Skin epidermis (tissue), 12 donors: ENCODE measurements around the gene ITIH2.
"Not testable (repeated sequence)": the region's sequence is repeated elsewhere in the genome, so short reads cannot be mapped to it uniquely, and the experiment has no call there.

ENCODE experiments used
- H3K27ac ChIP-seq, 21 experiments: fragments of 200-600 bp; sonication (generic) in 11 of 21; one replicate each; pipeline ENCODE4 v1.5.0; 2020; ENCODE audit warnings: mild to moderate bottlenecking in 3 of 21, inconsistent platforms in 2 of 21, moderate library complexity in 2 of 21
- H3K4me3 ChIP-seq, 7 experiments: fragments of 200-600 bp; sonication (generic) in 2 of 7; one replicate each; pipeline ENCODE4 v1.5.0; 2020; ENCODE audit warnings: inconsistent platforms in 2 of 7, mild to moderate bottlenecking in 2 of 7, moderate library complexity in 1 of 7

ITIH2 gene

DNA sequence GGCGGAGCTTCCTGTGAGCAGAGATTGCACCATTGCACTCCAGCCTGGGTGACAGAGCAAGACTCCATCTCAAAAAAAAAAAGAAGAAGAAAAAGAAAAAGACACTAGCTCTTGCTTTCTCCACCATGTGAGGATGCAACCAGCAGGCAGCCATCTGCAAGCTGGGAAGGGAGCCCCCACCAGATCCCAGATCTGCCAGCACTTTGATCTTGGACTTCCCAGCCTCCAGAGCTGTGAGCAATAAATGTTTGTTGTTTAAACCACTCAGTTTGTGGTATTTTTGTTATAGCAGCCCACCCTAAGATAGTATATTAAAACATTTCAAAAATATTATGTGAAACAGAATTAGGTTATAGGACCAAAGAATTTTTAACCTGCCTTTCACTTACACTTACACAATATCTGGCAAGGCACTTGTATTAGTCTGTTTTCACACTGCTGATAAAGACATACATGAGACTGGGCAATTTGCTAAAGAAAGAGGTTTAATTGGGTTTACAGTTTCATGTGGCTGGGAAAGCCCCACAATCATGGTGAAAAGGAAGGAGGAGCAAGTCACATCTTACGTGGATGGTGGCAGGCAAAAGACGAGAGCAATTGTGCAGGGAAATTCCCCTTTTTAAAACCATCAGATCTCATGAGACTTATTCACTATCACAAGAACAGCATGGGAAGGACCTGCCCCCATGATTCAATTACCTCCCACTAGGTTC, 12.1 kb upstream of the ITIH2 start:
- not testable (repeated sequence) for H3K4me3 ChIP-seq, H3K27ac ChIP-seq

DNA sequence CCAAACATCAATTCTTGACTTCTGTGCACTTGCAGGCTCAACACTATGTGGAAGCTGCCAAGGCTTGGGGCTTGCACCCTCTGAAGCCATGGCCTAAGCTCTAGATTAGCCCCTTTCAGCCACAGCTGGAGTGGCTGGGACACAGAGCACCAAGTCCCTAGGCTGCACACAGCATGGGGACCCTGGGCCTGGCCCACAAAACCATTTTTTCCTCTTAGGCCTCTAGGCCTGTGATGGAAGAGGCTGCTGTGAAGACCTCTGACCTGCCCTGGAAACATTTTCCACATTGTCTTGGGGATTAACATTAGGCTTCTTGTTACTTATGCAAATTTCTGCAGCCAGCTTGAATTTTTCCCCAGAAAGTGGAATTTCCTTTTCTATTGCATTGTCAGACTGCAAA, 10.7 kb upstream of the ITIH2 start:
- H3K4me3 ChIP-seq, H3K27ac ChIP-seq: not testable (repeated sequence)

DNA sequence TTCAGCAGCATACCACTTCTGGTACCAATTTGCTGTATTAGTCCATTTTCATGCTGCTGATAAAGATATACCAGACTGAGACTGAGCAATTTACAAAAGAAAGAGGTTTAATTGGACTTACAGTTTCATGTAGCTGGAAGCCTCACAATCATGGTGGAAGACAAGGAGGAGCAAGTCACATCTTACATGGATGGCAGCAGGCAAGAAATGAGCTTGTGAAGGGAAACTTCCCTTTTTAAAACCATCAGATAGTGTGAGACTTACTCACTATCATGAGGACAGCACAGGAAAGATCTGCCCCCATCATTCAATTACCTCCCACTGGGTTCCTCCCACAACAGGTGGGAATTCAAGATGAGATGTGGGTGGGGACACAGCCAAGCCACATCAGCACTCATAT, 9.9 kb upstream of the ITIH2 start:
- H3K27ac ChIP-seq, H3K4me3 ChIP-seq: not testable (repeated sequence)

DNA sequence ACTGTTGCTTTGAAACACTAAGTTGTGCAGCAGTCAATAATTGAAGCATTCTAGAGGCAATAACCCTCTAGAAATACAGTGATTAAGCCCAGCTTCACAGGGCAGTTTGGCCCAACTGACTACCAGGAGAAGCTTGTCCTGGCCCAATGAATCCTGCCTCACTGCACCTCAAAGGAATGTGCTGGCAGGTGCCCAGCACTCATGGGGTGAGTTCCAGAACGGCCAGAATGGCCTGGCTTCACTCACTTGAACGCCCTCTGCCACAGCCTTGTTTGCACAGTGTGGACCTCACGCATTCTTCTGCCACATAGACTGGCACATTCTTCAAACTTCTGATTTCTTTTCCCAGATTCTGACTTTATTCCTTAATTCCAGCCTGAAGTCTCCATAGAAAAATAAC, 6.6 kb upstream of the ITIH2 start:
- Histone ChIP-seq H3K4me3 (no peak overlapping the region), H3K27ac (no peak overlapping the region)

DNA sequence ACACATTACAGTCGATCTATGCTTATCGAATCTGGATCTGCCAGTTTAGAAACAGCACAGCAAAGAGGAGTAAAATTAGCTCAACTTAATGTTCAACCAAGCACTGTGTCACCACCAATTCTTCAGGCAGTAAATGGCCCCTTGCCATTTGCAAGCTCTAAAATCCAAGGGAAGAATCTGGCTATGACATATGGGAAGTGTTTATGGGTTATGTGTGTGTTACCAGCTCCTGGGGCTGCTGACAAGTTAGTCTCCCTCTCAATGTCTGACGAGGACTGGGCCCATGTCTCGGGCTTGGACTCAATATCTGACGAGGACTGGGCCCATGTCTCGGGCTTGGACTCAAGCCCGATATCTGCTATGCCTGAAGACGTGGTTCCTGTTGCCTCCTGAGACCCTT, 5.7 kb upstream of the ITIH2 start:
- H3K4me3 ChIP-seq = no peak overlapping the region
- H3K27ac ChIP-seq = no peak overlapping the region

GRCh38 chr10:7700577-7701125, 2.5 kb upstream of the ITIH2 start:
- Histone ChIP-seq H3K4me3 (no peak overlapping the region), H3K27ac (no peak overlapping the region)

DNA sequence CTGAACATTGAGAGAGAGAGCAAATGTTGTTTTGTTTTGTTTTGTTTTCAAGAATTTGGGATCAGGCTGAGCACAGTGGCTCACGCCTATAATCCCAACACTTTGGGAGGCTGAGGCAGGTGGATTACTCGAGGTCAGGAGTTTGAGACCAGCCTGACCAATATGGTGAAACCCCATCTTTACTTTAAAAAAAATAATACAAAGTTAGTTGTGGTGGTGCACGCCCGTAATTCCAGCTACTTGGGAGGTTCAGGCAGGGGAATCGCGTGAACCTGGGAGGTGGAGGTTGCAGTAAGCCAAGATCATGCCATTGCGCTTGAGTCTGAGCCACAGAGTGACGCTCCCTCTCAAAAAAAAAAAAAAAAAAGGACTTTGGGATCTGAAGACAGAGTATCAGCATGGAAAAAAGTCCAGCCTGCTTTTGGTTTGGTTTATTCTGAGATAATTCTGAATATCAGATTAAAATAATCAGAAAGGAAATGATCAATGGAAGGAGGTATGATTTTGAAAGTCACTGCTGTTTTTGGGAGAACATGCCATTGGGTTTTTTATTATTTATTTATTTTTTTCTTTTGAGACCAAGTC, 1.9 kb upstream of the ITIH2 start:
- Histone ChIP-seq H3K27ac (no peak overlapping the region), H3K4me3 (no peak overlapping the region)

DNA sequence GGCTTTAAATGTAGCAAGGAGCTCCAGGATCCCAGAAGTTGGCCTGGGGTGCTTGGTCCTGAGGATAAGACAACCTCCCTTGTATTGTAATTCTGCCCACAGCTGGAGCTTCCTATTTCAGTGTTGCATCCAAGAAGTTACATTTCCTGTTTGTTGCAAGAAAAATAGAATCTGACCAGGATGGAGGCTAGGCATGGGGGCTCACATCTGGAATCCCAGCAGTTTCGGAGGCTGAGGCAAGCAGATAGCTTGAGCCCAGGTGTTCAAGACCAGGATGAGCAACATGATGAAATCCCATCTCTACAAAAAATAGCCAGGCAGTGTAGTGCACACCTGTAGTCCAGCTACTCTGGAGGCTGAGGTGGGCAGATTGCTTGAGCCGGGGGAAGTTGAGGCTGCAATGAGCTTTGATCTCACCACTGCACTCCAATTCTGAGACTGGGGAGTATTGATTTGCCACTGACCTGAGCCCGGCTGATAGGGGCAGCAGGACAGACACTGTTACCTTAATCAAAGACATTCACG, 766 bp upstream of the ITIH2 start:
- H3K27ac ChIP-seq = no peak overlapping the region

DNA sequence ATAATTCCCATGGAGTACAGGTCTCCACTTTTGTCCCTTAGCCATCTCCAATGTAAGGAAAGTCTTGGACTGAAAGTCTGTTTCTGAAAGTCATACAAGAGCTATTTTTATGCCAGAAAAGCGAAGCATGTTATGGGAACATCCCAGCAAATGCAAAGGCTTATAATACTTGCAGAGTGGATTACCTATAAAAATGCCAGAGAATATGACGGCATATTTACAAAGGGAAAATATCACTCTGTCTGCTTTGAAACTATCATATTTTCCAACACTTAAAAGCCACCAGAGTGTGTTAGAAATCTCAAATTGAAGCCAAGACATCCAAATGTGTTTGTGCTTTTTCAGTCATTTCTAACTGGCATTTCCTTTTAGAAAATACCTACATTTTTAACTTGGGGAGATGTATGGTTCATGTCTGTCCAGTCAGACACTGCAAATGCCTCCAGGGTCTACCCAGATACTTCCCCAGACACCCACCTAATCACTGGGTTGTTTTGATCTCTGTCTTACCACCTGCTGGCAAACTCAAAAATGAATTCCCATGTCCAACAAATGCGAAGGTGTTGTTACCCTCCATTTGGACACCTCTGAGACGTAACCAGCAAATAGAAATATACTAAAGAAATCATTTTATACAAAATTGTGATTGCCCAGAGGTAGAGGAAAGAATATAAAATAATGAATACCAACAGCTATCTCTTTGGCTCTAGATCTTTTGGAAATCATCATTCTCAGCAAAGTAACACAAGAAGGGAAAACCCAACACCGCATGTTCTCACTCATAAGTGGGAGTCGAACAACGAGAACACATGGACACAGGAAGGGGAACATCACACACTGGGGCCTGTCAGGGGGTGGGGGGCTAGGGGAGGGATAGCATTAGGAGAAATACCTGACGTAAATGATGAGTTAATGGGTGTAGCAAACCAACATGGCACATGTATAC, 1.2 kb downstream of the ITIH2 start:
- H3K27ac ChIP-seq = no peak overlapping the region
- H3K4me3 ChIP-seq = no peak overlapping the region

More for the DNA sequence above, 766 bp upstream of the ITIH2 start:
- no peak overlapping the region for H3K4me3 ChIP-seq

GRCh38 chr10:7705341-7705740, 2.2 kb downstream of the ITIH2 start:
- no peak overlapping the region for H3K27ac ChIP-seq
- no peak overlapping the region for H3K4me3 ChIP-seq

DNA sequence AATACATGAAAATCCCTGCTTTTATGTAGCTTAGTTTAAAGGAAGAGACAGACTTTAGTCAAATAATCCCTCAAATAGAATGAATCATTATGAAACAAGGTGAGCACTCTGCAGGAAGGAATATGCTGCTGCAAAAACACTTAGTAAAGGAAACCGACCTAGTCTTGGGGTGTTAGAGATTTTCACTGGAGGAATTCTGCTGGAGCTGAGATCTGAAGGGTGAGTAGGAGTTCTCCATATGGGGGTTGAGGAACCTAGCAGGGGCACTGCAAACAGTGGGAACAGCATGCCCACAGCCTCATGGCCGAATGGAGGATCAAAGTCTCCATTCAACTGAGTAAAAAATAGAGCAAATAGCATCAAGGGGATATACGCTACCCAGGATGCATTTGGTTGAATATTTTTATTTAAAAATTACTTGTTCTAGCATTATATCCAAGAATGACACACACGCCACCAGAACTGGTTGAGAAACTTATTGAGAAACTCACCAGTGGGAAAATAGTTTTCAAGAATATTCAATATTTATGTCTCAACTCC, 3.5 kb downstream of the ITIH2 start:
- H3K27ac ChIP-seq = no peak overlapping the region
- no peak overlapping the region for H3K4me3 ChIP-seq

GRCh38 chr10:7707102-7707501, 4.0 kb downstream of the ITIH2 start:
- Histone ChIP-seq H3K4me3 (no peak overlapping the region), H3K27ac (no peak overlapping the region)

DNA sequence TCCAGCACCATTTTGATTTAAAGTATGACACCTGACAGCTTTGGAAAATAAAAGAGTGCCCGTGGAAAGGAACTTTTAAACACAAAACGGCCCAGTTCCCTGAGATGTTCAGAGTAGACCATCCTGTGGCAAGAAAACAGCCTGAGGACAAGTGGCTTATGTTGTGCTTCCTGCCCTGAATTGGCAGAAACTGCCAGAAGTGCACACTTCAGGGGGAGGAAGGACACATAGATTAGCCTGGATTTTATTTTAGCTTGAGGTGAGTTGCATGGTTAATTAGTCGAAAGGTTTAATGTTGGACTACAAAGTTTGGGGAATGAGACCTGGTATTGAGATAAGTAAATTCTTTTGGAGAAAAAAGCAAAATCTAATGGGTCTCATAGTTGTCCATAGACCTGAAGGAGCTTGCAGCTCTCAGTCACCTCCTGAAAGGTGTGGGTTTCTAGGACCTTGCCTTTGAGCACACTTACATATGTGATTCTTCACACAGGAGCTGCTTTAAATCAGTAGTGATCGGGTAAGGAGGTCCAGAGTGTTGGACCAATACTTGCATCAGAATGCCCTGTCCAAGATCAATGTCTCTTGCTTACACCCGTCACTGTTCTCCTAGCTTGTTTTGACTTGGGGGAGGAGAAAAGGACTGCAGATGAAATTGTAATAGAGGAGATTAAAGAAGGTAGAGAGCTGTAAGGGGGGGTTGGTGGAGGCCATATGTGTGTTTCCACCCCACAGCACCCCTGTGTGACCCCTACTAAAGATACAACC, 4.9 kb downstream of the ITIH2 start:
- no peak overlapping the region for H3K4me3 ChIP-seq
- H3K27ac ChIP-seq = no peak overlapping the region

DNA sequence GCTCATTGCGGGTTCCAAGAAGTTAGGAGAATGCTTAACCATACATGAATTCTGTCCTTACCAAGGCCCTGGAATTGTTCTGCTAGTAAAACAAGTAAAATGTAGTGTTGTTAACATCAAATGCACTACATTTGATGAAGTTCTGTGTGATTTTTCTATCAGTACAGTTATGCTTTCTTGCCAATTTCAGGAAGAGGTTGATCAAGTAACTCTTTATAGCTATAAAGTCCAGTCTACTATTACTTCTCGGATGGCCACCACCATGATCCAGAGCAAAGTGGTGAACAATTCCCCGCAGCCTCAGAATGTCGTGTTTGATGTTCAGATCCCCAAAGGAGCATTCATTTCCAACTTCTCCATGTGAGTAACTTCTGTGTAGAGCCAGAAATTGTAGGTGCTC, 5.7 kb downstream of the ITIH2 start:
- no peak overlapping the region for H3K27ac ChIP-seq

DNA sequence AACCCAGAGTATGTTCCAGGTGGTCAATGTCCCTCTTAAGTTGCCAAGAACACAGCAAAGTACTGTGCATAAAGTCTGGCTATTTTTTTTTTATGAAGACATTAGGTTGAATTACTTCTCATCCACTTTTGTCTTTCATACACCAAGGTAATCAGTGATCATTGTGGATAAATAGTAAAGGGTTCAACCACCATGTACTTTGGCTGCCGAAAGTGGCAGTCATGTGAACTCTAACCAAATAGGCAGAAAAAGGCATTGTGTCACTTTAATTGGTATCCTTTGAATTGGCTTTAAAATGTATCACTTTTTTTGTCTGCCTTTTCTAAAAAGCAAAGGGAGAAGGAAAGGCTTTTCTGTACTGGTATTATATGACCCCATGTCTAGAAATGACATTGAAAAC, 7.3 kb downstream of the ITIH2 start:
- no peak overlapping the region for H3K27ac ChIP-seq
- no peak overlapping the region for H3K4me3 ChIP-seq

More for the DNA sequence above, 5.7 kb downstream of the ITIH2 start:
- no peak overlapping the region for H3K4me3 ChIP-seq

GRCh38 chr10:7711075-7711474, 8.0 kb downstream of the ITIH2 start:
- H3K27ac ChIP-seq, H3K4me3 ChIP-seq: not testable (repeated sequence)

- H3K27ac ChIP-seq = no peak overlapping the region
- no peak overlapping the region for H3K4me3 ChIP-seq
These were observed 12.4 kb downstream of the ITIH2 start for GRCh38 chr10:7715515-7715914.

GRCh38 chr10:7717767-7718166, 14.7 kb downstream of the ITIH2 start:
- no peak overlapping the region for H3K27ac ChIP-seq
- no peak overlapping the region for H3K4me3 ChIP-seq

GRCh38 chr10:7718685-7719084, 15.6 kb downstream of the ITIH2 start:
- no peak overlapping the region for H3K4me3 ChIP-seq
- H3K27ac ChIP-seq = no peak overlapping the region
